ENCODE results near the gene ZCCHC14. TPM values are rescaled to one million over a fixed set of nuclear protein-coding genes. Genes with fewer than 3 reads are reported as not detected.

Gene ZCCHC14
- total and polyA plus RNA-seq, 2 donors (not counting 1 experiment from before 2014, with no cell fraction given), result 0.70 to 4.4 TPM

DNA sequence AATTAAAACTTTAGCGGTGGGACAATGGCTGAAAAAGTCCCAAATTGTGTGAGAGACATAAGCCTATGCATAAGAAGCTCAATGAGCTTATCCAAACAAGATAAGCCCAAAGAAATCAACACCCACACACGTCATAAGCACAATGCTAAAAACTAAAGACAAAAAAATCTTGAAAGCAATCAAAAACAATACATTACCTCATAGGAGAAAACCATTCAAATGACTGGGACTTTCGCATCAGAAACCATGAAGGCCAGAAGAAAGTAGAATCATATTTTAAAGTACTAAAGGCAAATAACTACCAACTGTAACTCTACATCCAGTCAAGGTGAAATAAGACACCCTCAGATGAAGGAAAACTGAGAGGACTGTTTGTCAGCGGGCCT, 50.2 kb downstream of the ZCCHC14 start:
- Histone ChIP-seq H3K4me1 (ENCODE audit: control insufficient read depth in 2 of 2, insufficient read depth in 2 of 2, low read length in 2 of 2) (no peaks in the 10 kb centered on the region), H3K4me3 (ENCODE audit: control extremely low read depth in 1 of 5, extremely low read depth in 1 of 5, insufficient read depth in 1 of 5, low read depth in 2 of 5, low read length in 4 of 5) (no peak overlapping the region), H3K79me2 (ENCODE audit: control insufficient read depth, insufficient read depth, low read length) (no peaks in the 10 kb centered on the region), H3K36me3 (replicated peaks in 1 of 2; ENCODE audit: control extremely low read depth in 1 of 2, control insufficient read depth in 1 of 2, extremely low read depth in 1 of 2, insufficient read depth in 2 of 2, low read length in 1 of 2) (no peaks in the 10 kb centered on the region), H4K20me1 (ENCODE audit: control insufficient read depth, insufficient read depth, low read length, poor library complexity, severe bottlenecking) (no peaks in the 10 kb centered on the region), H3K4me2 (replicated peaks; ENCODE audit: low read depth, low read length, poor library complexity, severe bottlenecking) (no peak overlapping the region), H3K9me3 (ENCODE audit: control extremely low read depth in 1 of 3, control insufficient read depth in 2 of 3, insufficient read depth in 1 of 3, low read length in 2 of 3) (peaks cover 0 to 5% (median 0%) of the 10 kb centered on the region in 3 donors), H3K27ac (ENCODE audit: low read length in 2 of 2) (no peak overlapping the region), H3K9ac (ENCODE audit: low read length) (no peak overlapping the region), H2AFZ (ENCODE audit: insufficient read depth, low read depth, low read length, poor library complexity, severe bottlenecking) (no peak overlapping the region), H3K27me3 (replicated peaks in 1 of 4; ENCODE audit: control extremely low read depth in 1 of 4, control insufficient read depth in 3 of 4, insufficient read depth in 4 of 4, low read length in 3 of 4) (no peaks in the 10 kb centered on the region)
- Mint-ChIP-seq H3K27ac (no peak overlapping the region), H3K4me1 (no peaks in the 10 kb centered on the region), H3K27me3 (no peaks in the 10 kb centered on the region), H3K9me3 (ENCODE audit: insufficient read depth) (no peaks in the 10 kb centered on the region), H3K4me3 (no peak overlapping the region)
- ChIA-PET POLR2A (no interaction called here), CTCF (no interaction called here)
- intact Hi-C loops (cut with micrococcal nuclease), result no loop called here
- ATAC-seq (ENCODE audit: low read depth) (no peak), DNase-seq (no peak)
- no peak for TF ChIP-seq EZH2 (IDR thresholded peaks at IDR 0.05; ENCODE audit: borderline replicate concordance, insufficient read depth, low read depth, low read length, poor library complexity, severe bottlenecking)
- TF ChIP-seq, protein P1, sequence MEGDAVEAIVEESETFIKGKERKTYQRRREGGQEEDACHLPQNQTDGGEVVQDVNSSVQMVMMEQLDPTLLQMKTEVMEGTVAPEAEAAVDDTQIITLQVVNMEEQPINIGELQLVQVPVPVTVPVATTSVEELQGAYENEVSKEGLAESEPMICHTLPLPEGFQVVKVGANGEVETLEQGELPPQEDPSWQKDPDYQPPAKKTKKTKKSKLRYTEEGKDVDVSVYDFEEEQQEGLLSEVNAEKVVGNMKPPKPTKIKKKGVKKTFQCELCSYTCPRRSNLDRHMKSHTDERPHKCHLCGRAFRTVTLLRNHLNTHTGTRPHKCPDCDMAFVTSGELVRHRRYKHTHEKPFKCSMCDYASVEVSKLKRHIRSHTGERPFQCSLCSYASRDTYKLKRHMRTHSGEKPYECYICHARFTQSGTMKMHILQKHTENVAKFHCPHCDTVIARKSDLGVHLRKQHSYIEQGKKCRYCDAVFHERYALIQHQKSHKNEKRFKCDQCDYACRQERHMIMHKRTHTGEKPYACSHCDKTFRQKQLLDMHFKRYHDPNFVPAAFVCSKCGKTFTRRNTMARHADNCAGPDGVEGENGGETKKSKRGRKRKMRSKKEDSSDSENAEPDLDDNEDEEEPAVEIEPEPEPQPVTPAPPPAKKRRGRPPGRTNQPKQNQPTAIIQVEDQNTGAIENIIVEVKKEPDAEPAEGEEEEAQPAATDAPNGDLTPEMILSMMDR (IDR thresholded peaks at IDR 0.05), result no peak
- 100% methylated on average over 3 of the region's 4 CpGs for WGBS (ENCODE audit: insufficient coverage)

DNA sequence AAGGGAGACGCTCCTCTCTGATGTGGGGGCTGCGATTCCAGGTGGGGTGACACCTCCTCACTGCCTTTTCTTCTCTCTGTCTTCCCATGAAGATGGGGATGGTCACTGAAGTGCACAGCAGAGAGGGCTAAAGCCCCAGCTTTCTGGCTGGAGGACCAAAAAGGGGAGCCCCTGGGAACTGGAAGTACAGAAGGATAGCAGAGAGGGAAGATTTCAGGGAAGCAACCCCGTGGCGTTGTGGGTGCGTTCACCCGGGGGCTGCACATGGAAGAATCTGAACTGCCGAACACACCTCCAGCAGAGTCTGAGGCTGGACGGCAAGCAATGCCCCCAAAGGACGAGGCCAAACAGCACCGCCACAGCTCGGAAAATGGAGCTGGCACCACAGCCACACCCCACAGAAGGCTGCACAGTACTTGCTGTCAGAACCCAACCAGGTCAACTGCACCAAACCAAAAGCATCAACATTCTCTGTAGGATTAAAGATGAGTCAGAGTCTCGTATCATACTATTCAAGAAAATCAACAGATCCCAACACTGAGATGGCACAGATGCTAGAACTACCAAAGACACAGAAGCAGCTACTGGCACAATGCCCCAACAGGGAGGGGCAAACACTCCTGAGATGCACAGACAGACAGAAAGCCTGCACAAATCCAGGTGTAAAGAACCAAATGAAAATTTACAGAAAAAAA, 50.8 kb downstream of the ZCCHC14 start:
- Histone ChIP-seq H3K4me3 (ENCODE audit: control extremely low read depth in 1 of 5, extremely low read depth in 1 of 5, insufficient read depth in 1 of 5, low read depth in 2 of 5, low read length in 4 of 5) (no peak overlapping the region), H3K27ac (ENCODE audit: low read length in 2 of 2) (no peak overlapping the region), H3K9ac (ENCODE audit: low read length) (no peak overlapping the region), H2AFZ (ENCODE audit: insufficient read depth, low read depth, low read length, poor library complexity, severe bottlenecking) (no peak overlapping the region), H3K27me3 (replicated peaks in 1 of 4; ENCODE audit: control extremely low read depth in 1 of 4, control insufficient read depth in 3 of 4, insufficient read depth in 4 of 4, low read length in 3 of 4) (no peaks in the 10 kb centered on the region), H3K9me3 (ENCODE audit: control extremely low read depth in 1 of 3, control insufficient read depth in 2 of 3, insufficient read depth in 1 of 3, low read length in 2 of 3) (peaks cover 0 to 5% (median 0%) of the 10 kb centered on the region in 3 donors), H3K4me1 (ENCODE audit: control insufficient read depth in 2 of 2, insufficient read depth in 2 of 2, low read length in 2 of 2) (no peaks in the 10 kb centered on the region), H4K20me1 (ENCODE audit: control insufficient read depth, insufficient read depth, low read length, poor library complexity, severe bottlenecking) (no peaks in the 10 kb centered on the region), H3K36me3 (replicated peaks in 1 of 2; ENCODE audit: control extremely low read depth in 1 of 2, control insufficient read depth in 1 of 2, extremely low read depth in 1 of 2, insufficient read depth in 2 of 2, low read length in 1 of 2) (no peaks in the 10 kb centered on the region), H3K79me2 (ENCODE audit: control insufficient read depth, insufficient read depth, low read length) (no peaks in the 10 kb centered on the region), H3K4me2 (replicated peaks; ENCODE audit: low read depth, low read length, poor library complexity, severe bottlenecking) (no peak overlapping the region)
- no peak overlapping the region for H3K4me3 Mint-ChIP-seq
- no peak for TF ChIP-seq EZH2 (IDR thresholded peaks at IDR 0.05; ENCODE audit: borderline replicate concordance, insufficient read depth, low read depth, low read length, poor library complexity, severe bottlenecking)
- TF ChIP-seq, protein P1 (IDR thresholded peaks at IDR 0.05), result no peak
- no peak for DNase-seq
- no peaks in the 10 kb centered on the region for H3K27me3 Mint-ChIP-seq
- ChIA-PET CTCF (no interaction called here), POLR2A (no interaction called here)
- no peak overlapping the region for H3K27ac Mint-ChIP-seq
- no peaks in the 10 kb centered on the region for H3K4me1 Mint-ChIP-seq
- intact Hi-C loops (cut with micrococcal nuclease), result no loop called here
- no peak for ATAC-seq (ENCODE audit: low read depth)
- no peaks in the 10 kb centered on the region for H3K9me3 Mint-ChIP-seq (ENCODE audit: insufficient read depth)
- 100% methylated on average over 11 of the region's 12 CpGs for WGBS (ENCODE audit: insufficient coverage)

All from B cell (primary cell).